Putamen (tissue), 1 donor: ENCODE measurements around the gene ZNF785.
A peak's percentile ranks its signal among the peaks of the same experiment; 100 is the strongest.
"Not testable (repeated sequence)": the region's sequence is repeated elsewhere in the genome, so short reads cannot be mapped to it uniquely, and the experiment has no call there.

Source experiments
- DNase-seq: peaks from one replicate; pipeline ENCODE4 v3.0.0-alpha.2; 2016; ENCODE audit warnings: low spot score

Gene ZNF785

GRCh38 chr16:30539986-30540526 is 45.4 kb downstream of the ZNF785 start:
- not testable (repeated sequence) for DNase-seq

GRCh38 chr16:30539000-30539964 is 46.2 kb downstream of the ZNF785 start:
- DNase-seq = no peak

- DNase-seq = not testable (repeated sequence)
These were observed 49.0 kb downstream of the ZNF785 start for GRCh38 chr16:30536391-30537024.

GRCh38 chr16:30535777-30536190 is 49.7 kb downstream of the ZNF785 start:
- no peak for DNase-seq

GRCh38 chr16:30535106-30535776 is 50.3 kb downstream of the ZNF785 start:
- no peak for DNase-seq

GRCh38 chr16:30534368-30535105 is 51.0 kb downstream of the ZNF785 start, which contains the start of gene ZNF747:
Gene ZNF747 (minus strand): TSS chr16:30534858. CDS start chr16:30534679, 179 bp downstream.
- peak; percentile 94 for DNase-seq

- DNase-seq = no peak
These were observed 51.6 kb downstream of the ZNF785 start for GRCh38 chr16:30533748-30534367.

- DNase-seq = no peak
These were observed 52.4 kb downstream of the ZNF785 start for GRCh38 chr16:30533146-30533522.

GRCh38 chr16:30532285-30533145 is 53.0 kb downstream of the ZNF785 start:
- no peak for DNase-seq
